Measurements from ENCODE around the gene PABPN1L. TPM values are rescaled to one million over a fixed set of nuclear protein-coding genes. Genes with fewer than 3 reads are reported as not detected.
"Not testable (repeated sequence)": the region's sequence is repeated elsewhere in the genome, so short reads cannot be mapped to it uniquely, and the experiment has no call there.

Gene PABPN1L
- polyA plus RNA-seq, 12 donors: 0.47 TPM; not detected in 11

- DNase-seq: no peak
Observed at GRCh38 chr16:88901718-88902337, 35.4 kb upstream of the PABPN1L start.

- DNase-seq: no peak
Observed at GRCh38 chr16:88900662-88901052, 34.2 kb upstream of the PABPN1L start.

GRCh38 chr16:88899901-88900661 lies 33.6 kb upstream of the PABPN1L start:
- no peak for DNase-seq

- no peak for DNase-seq
Observed at GRCh38 chr16:88897696-88898425, 31.4 kb upstream of the PABPN1L start.

- no peak for DNase-seq
Observed at GRCh38 chr16:88896238-88897070, 30.0 kb upstream of the PABPN1L start.

- no peak for DNase-seq
Observed at GRCh38 chr16:88895335-88895734, 28.9 kb upstream of the PABPN1L start.

- no peak for DNase-seq
Observed at GRCh38 chr16:88894681-88895300, 28.3 kb upstream of the PABPN1L start.

GRCh38 chr16:88894266-88894665 lies 27.8 kb upstream of the PABPN1L start:
- not testable (repeated sequence) for DNase-seq

GRCh38 chr16:88893127-88893968 lies 26.9 kb upstream of the PABPN1L start:
- DNase-seq: no peak

GRCh38 chr16:88892065-88892464 lies 25.6 kb upstream of the PABPN1L start:
- DNase-seq: no peak

GRCh38 chr16:88891083-88891482 lies 24.6 kb upstream of the PABPN1L start:
- no peak for DNase-seq

GRCh38 chr16:88889702-88890352 lies 23.4 kb upstream of the PABPN1L start:
- DNase-seq: not testable (repeated sequence)

GRCh38 chr16:88888461-88889387 lies 22.3 kb upstream of the PABPN1L start:
- DNase-seq: no peak

- no peak for DNase-seq
Observed at GRCh38 chr16:88888057-88888456, 21.6 kb upstream of the PABPN1L start.

- DNase-seq: peak; percentile 77
Observed at GRCh38 chr16:88886845-88887521, 20.5 kb upstream of the PABPN1L start.

- no peak for DNase-seq
Observed at GRCh38 chr16:88886420-88886844, 20.0 kb upstream of the PABPN1L start.

- DNase-seq: no peak
Observed at GRCh38 chr16:88885693-88886280, 19.3 kb upstream of the PABPN1L start.
